H1 (cell line): Measurements from ENCODE around the gene MSL1. TPM values are rescaled to one million over a fixed set of nuclear protein-coding genes. Genes with fewer than 3 reads are reported as not detected.

ENCODE experiments used
- CTCF ChIA-PET: fragments of 300-600 bp; sonication (Branson Sonifier 250); formaldehyde crosslinking; loops from one replicate; lab custom pipeline; 2021; ENCODE audit not compliant: partially characterized antibody; lab: Charles Lee
- POLR2A ChIA-PET: fragments of 300-600 bp; sonication (Branson Sonifier 250); formaldehyde crosslinking; loops from one replicate; lab custom pipeline; 2021; ENCODE audit warnings: inconsistent platforms; ENCODE audit not compliant: partially characterized antibody; lab: Charles Lee
- DNase-seq, 2 experiments: peaks; one replicate each; pipeline versions ENCODE4 v3.0.0 to v3.0.0-alpha.2; 2010 to 2022; ENCODE audit warnings: low spot score in 2 of 2, low read depth in 1 of 2, mixed read lengths in 1 of 2
- FAIRE-seq: peaks from 2 replicates; lab custom pipeline; 2011; peaks lifted over from hg19 to GRCh38; lab: Jason Lieb, UNC
- H2AFZ ChIP-seq: 2 replicates; pipeline ENCODE4 v1.8.1; 2012; ENCODE audit warnings: low read length, inconsistent platforms
- H2AK5ac ChIP-seq: 2 replicates; pipeline ENCODE4 v1.6.1; 2013; ENCODE audit warnings: low read depth, low read length
- H2BK120ac ChIP-seq: replicated peaks from 2 replicates; pipeline ENCODE3; 2013; ENCODE audit warnings: low read depth, low read length, inconsistent platforms
- H2BK12ac ChIP-seq: 2 replicates; pipeline ENCODE4 v1.6.1; 2013; ENCODE audit warnings: low read depth, low read length
- H2BK15ac ChIP-seq: 2 replicates; pipeline ENCODE4 v1.6.1; 2013; ENCODE audit warnings: low read length
- H2BK20ac ChIP-seq: 2 replicates; pipeline ENCODE4 v1.6.1; 2013; ENCODE audit warnings: low read length
- H2BK5ac ChIP-seq: 2 replicates; pipeline ENCODE4 v1.6.1; 2013; ENCODE audit warnings: low read depth, low read length
- H3K14ac ChIP-seq: 2 replicates; pipeline ENCODE4 v1.6.1; 2013; ENCODE audit warnings: inconsistent platforms; ENCODE audit not compliant: insufficient read length
- H3K18ac ChIP-seq: 2 replicates; pipeline ENCODE4 v1.6.1; 2013; ENCODE audit warnings: low read length; ENCODE audit errors: extremely low read depth
- H3K23ac ChIP-seq: 2 replicates; pipeline ENCODE4 v1.6.1; 2013; ENCODE audit warnings: inconsistent platforms; ENCODE audit not compliant: insufficient read length
- H3K23me2 ChIP-seq: 2 replicates; pipeline ENCODE4 v1.6.1; 2013; ENCODE audit warnings: low read depth, low read length
- H3K27ac ChIP-seq: 2 replicates; pipeline ENCODE4 v1.6.1; 2011; ENCODE audit warnings: low read depth, low read length, inconsistent platforms
- H3K27me3 ChIP-seq, 4 experiments: replicated peaks in 1 of 4; 1 replicate in 1 of 4; 2 replicates in 3 of 4; pipeline versions ENCODE4 v1.6.1 to v1.8.1; 2011 to 2013; ENCODE audit warnings: low read length in 3 of 4, mild to moderate bottlenecking in 3 of 4, inconsistent platforms in 2 of 4, mixed read lengths in 2 of 4, moderate library complexity in 1 of 4; ENCODE audit not compliant: control insufficient read depth in 3 of 4, insufficient read depth in 3 of 4; ENCODE audit errors: extremely low read depth in 1 of 4
- H3K36me3 ChIP-seq, 4 experiments: 2 replicates each; pipeline versions ENCODE4 v1.6.1 to v1.8.1; 2011 to 2013; ENCODE audit warnings: mild to moderate bottlenecking in 4 of 4, low read length in 3 of 4, moderate library complexity in 2 of 4, control low read depth in 1 of 4, inconsistent platforms in 1 of 4; ENCODE audit not compliant: insufficient read depth in 4 of 4, control insufficient read depth in 2 of 4
- H3K4ac ChIP-seq: replicated peaks from 2 replicates; pipeline ENCODE3; 2013; ENCODE audit warnings: low read length, low read depth, mixed read lengths, inconsistent platforms; ENCODE audit not compliant: insufficient read length
- H3K4me1 ChIP-seq, 4 experiments: replicated peaks in 1 of 4; 1 replicate in 1 of 4; 2 replicates in 3 of 4; pipeline versions ENCODE4 v1.6.1 to v1.8.1; 2011 to 2013; ENCODE audit warnings: low read length in 3 of 4, inconsistent platforms in 2 of 4, mixed read lengths in 1 of 4; ENCODE audit not compliant: insufficient read depth in 4 of 4, control insufficient read depth in 3 of 4
- H3K4me2 ChIP-seq, 2 experiments: 2 replicates each; pipeline versions ENCODE4 v1.6.1 to v1.8.1; 2011 to 2013; ENCODE audit warnings: low read depth in 2 of 2, low read length in 2 of 2, control low read depth in 1 of 2, inconsistent platforms in 1 of 2, mild to moderate bottlenecking in 1 of 2; ENCODE audit not compliant: insufficient read depth in 1 of 2
- H3K4me3 ChIP-seq, 4 experiments: fragments of 200-600, 300-600 bp in 1 of 4; sonication (generic), shearing (Covaris generic), sonication (Bioruptor Twin) in 1 of 4; 2 replicates each; pipeline versions ENCODE4 v1.5.1 to v1.8.1; 2011 to 2016; ENCODE audit warnings: low read length in 4 of 4, low read depth in 3 of 4, control low read depth in 2 of 4, inconsistent platforms in 2 of 4, mild to moderate bottlenecking in 2 of 4, mixed read lengths in 1 of 4, moderate library complexity in 1 of 4; ENCODE audit not compliant: insufficient read depth in 2 of 4; ENCODE audit errors: extremely low read depth in 1 of 4
- H3K56ac ChIP-seq: replicated peaks from 2 replicates; pipeline ENCODE3; 2013; ENCODE audit warnings: low read depth, mild to moderate bottlenecking, mixed read lengths, low read length, inconsistent platforms; ENCODE audit not compliant: insufficient read length
- H3K79me1 ChIP-seq: 2 replicates; pipeline ENCODE4 v1.6.1; 2013; ENCODE audit warnings: low read depth, low read length, control low read depth
- H3K79me2 ChIP-seq, 2 experiments: 2 replicates each; pipeline versions ENCODE4 v1.6.1 to v1.8.1; 2012 to 2013; ENCODE audit warnings: low read length in 2 of 2, mild to moderate bottlenecking in 2 of 2, inconsistent platforms in 1 of 2; ENCODE audit not compliant: insufficient read depth in 2 of 2, control insufficient read depth in 1 of 2
- H3K9ac ChIP-seq, 4 experiments: replicated peaks in 1 of 4; 1 replicate in 1 of 4; 2 replicates in 3 of 4; pipeline versions ENCODE4 v1.6.1 to v1.8.1; 2011 to 2013; ENCODE audit warnings: low read depth in 3 of 4, low read length in 3 of 4, control low read depth in 2 of 4, mild to moderate bottlenecking in 2 of 4, moderate library complexity in 2 of 4, inconsistent platforms in 1 of 4; ENCODE audit errors: extremely low read depth in 1 of 4
- H3K9me3 ChIP-seq, 2 experiments: 2 replicates each; pipeline versions ENCODE4 v1.6.1 to v1.8.1; 2012 to 2013; ENCODE audit warnings: mild to moderate bottlenecking in 2 of 2, moderate library complexity in 2 of 2, control low read depth in 1 of 2, inconsistent platforms in 1 of 2, low read depth in 1 of 2, low read length in 1 of 2, mixed read lengths in 1 of 2; ENCODE audit not compliant: insufficient read depth in 2 of 2
- H4K20me1 ChIP-seq, 2 experiments: replicated peaks in 1 of 2; 2 replicates each; pipeline versions ENCODE3 to v1.8.1; 2011 to 2013; ENCODE audit warnings: inconsistent platforms in 2 of 2, low read length in 2 of 2, mild to moderate bottlenecking in 1 of 2; ENCODE audit not compliant: insufficient read depth in 2 of 2, control insufficient read depth in 1 of 2
- H4K5ac ChIP-seq: 2 replicates; pipeline ENCODE4 v1.6.1; 2013; ENCODE audit warnings: low read length, low read depth, mixed read lengths, inconsistent platforms; ENCODE audit not compliant: insufficient read length
- H4K8ac ChIP-seq: 2 replicates; pipeline ENCODE4 v1.8.0; 2013; ENCODE audit warnings: mild to moderate bottlenecking, moderate library complexity, low read length, inconsistent platforms; ENCODE audit not compliant: insufficient read depth; ENCODE audit errors: extremely low read depth
- H4K91ac ChIP-seq: replicated peaks from 2 replicates; pipeline ENCODE3; 2013; ENCODE audit warnings: low read length, mixed read lengths, inconsistent platforms; ENCODE audit not compliant: insufficient read length
- ATF3 ChIP-seq: IDR thresholded peaks from 2 replicates; pipeline ENCODE4 v1.6.1; 2011; ENCODE audit warnings: low read depth, mild to moderate bottlenecking, low read length; ENCODE audit not compliant: insufficient read depth
- CTCF ChIP-seq, 3 experiments: IDR thresholded peaks; 1 replicate in 2 of 3; 2 replicates in 1 of 3; pipeline versions ENCODE4 v1.5.1 to v1.6.1; 2011; ENCODE audit warnings: low read length in 3 of 3, mild to moderate bottlenecking in 3 of 3, inconsistent platforms in 2 of 3, low read depth in 1 of 3, moderate library complexity in 1 of 3; ENCODE audit not compliant: insufficient read depth in 1 of 3; ENCODE audit errors: control extremely low read depth in 1 of 3
- E2F6 ChIP-seq: IDR thresholded peaks from 2 replicates; pipeline ENCODE4 v1.6.1; 2012; ENCODE audit warnings: inconsistent platforms
- EP300 ChIP-seq, 2 experiments: IDR thresholded peaks; 1 replicate in 1 of 2; 2 replicates in 1 of 2; pipeline ENCODE4 v1.6.1; 2011 to 2012; ENCODE audit warnings: low read depth in 2 of 2, low read length in 2 of 2, mild to moderate bottlenecking in 2 of 2, borderline replicate concordance in 1 of 2, inconsistent platforms in 1 of 2, moderate library complexity in 1 of 2
- HDAC6 ChIP-seq: IDR thresholded peaks from one replicate; pipeline ENCODE4 v1.7.1; 2012; ENCODE audit warnings: low read depth, mild to moderate bottlenecking, inconsistent platforms, low read length, moderate library complexity
- SRF ChIP-seq: IDR thresholded peaks from 2 replicates; pipeline ENCODE4 v1.6.1; 2011; ENCODE audit warnings: mild to moderate bottlenecking, low read depth, low read length, moderate library complexity
- TEAD4 ChIP-seq: IDR thresholded peaks from 2 replicates; pipeline ENCODE4 v1.6.1; 2012; ENCODE audit warnings: low read depth, low read length, inconsistent platforms, mixed read lengths
- WGBS, 2 experiments: shearing (Covaris generic) in 1 of 2; methylation state at CpG; one replicate each; pipeline versions ENCODE4 v1.1.6 to v1.1.7; 2013 to 2015; ENCODE audit warnings: low lambda C conversion rate in 2 of 2, mixed read lengths in 2 of 2, inconsistent platforms in 1 of 2, low coverage in 1 of 2, missing lambda C conversion rate in 1 of 2; ENCODE audit not compliant: insufficient replicate concordance in 2 of 2, insufficient coverage in 1 of 2, insufficient read length in 1 of 2; ENCODE audit errors: extremely low coverage in 1 of 2, missing lambda C conversion rate in 1 of 2; 5-methylcytosine and 5-hydroxymethylcytosine counted together
- polyA plus RNA-seq, 7 experiments: library from polyadenylated mRNA; depleted of rRNA in 3 of 7; stranded (reverse) in 5 of 7; unstranded in 2 of 7; fragments of >200 nt in 5 of 7; fragments of 200-250 nt in 2 of 7; gene quantifications; 1 replicate in 5 of 7; 2 replicates in 1 of 7; 4 replicates in 1 of 7; pipeline versions ENCODE4 v1.2.1 to v1.2.3, GENCODE V29; 2011 to 2013; ENCODE audit warnings: missing spikeins in 2 of 7, mixed read lengths in 2 of 7
- total RNA-seq: library from RNA; stranded (reverse); fragmentation: NEBNext Ultra II Directional; extraction: Animal tissue kit (Norgen Biotek cat#: 25700); gene quantifications from 2 replicates; pipeline ENCODE4 v1.2.1, GENCODE V29; 2021

Gene MSL1
- total and polyA plus RNA-seq, 2 of the 8 experiments (the other 6 are each of a cell fraction or from before 2014, with no cell fraction given): 24.1 to 66.5 TPM

- peaks cover 4 to 11% (median 4%) of the 10 kb centered on the region in 4 experiments; a peak in 6 of 8 replicates for H3K36me3 ChIP-seq
- no peak within 1 kb of the TSS; the same call in 1 of the 2 replicates for H2BK15ac ChIP-seq
- H3K4me1 ChIP-seq: peaks cover 5 to 20% (median 15%) of the 10 kb centered on the region in 4 experiments; a peak in 6 of 7 replicates
- no peak within 1 kb of the TSS for H3K4ac ChIP-seq
- H3K4me2 ChIP-seq: peak within 1 kb of the TSS; percentile 59 to 91
- H3K79me2 ChIP-seq: no peaks in the 10 kb centered on the region
- H3K4me3 ChIP-seq: peak within 1 kb of the TSS; percentile 39 to 80 (median 46)
- H3K23ac ChIP-seq: no peak within 1 kb of the TSS
- POLR2A ChIA-PET: interaction anchor here (0.6 to 9.1 kb wide), 8 partner anchors 10 to 63 kb away, joined by 3 to 105 read pairs (median 3); partner anchors contain the start of genes CASC3 and MSL1
- no peak within 1 kb of the TSS for H3K56ac ChIP-seq
- 0 out of 2 replicates have a peak within 1 kb of the TSS, but pooled peaks have one; percentile 24 for H2AK5ac ChIP-seq
- H2BK120ac ChIP-seq: no peak within 1 kb of the TSS
- H2BK20ac ChIP-seq: no peak within 1 kb of the TSS
- FAIRE-seq: no peak
- H3K14ac ChIP-seq: no peak within 1 kb of the TSS
- CTCF ChIA-PET: interaction anchor here (1.2 to 7.3 kb wide), 3 partner anchors 14 to 162 kb away, joined by 3 to 59 read pairs (median 5); partner anchors contain the start of gene CSF3
- H3K79me1 ChIP-seq: no peaks in the 10 kb centered on the region
- H2AFZ ChIP-seq: no peak within 1 kb of the TSS
- peaks cover 2 to 19% of the 10 kb centered on the region in 2 experiments for H4K20me1 ChIP-seq
- H2BK12ac ChIP-seq: no peak within 1 kb of the TSS
- no peak within 1 kb of the TSS for H3K27ac ChIP-seq
- no peak within 1 kb of the TSS for H4K5ac ChIP-seq
- no peaks in the 10 kb centered on the region for H3K9me3 ChIP-seq
- no peak within 1 kb of the TSS for H2BK5ac ChIP-seq
- peak in 1 of 2 experiments; percentile 86 for DNase-seq
- H3K27me3 ChIP-seq: no peaks in the 10 kb centered on the region
- H3K23me2 ChIP-seq: peaks cover 2% of the 10 kb centered on the region; the same call in 1 of the 2 replicates
- H4K8ac ChIP-seq: peak within 1 kb of the TSS; percentile 53
- no peak within 1 kb of the TSS for H3K18ac ChIP-seq
- H3K9ac ChIP-seq: no peak within 1 kb of the TSS; a peak in 1 of 7 replicates
- 3% methylated on average over 33 of the region's 57 CpGs; no CpG with 5 or more reads in 1 of the 2 experiments for WGBS, 2 experiments
- H4K91ac ChIP-seq: peak within 1 kb of the TSS; percentile 0
- TF ChIP-seq TEAD4 (no peak), E2F6 (peak; percentile 88), ATF3 (no peak), EP300 (IDR thresholded peaks at IDR 0.05; ENCODE audit: borderline replicate concordance in 1 of 2, low read depth in 2 of 2, low read length in 2 of 2) (peak in 1 of 2 experiments; percentile 63; a peak in 1 of 3 replicates), CTCF (IDR thresholded peaks at IDR 0.05; ENCODE audit: control extremely low read depth in 1 of 3, insufficient read depth in 1 of 3, low read depth in 1 of 3, low read length in 3 of 3) (no peak), SRF (no peak), HDAC6 (no peak)
Measured at GRCh38 chr17:40177275-40177874, 55.6 kb downstream of the MSL1 start, which contains the start of gene RAPGEFL1. TSS of gene RAPGEFL1 (plus strand) at chr17:40177470. CDS start at chr17:40177862, 392 bp downstream.
